ENCODE data around the gene LIPH. TPM values are rescaled to one million over a fixed set of nuclear protein-coding genes. Genes with fewer than 3 reads are reported as not detected.

LIPH gene
- total RNA-seq, 1 experiment from 2014 or later, result 0.34 TPM

GRCh38 chr3:185530856-185531255 lies 21.5 kb downstream of the LIPH start:
- Histone ChIP-seq H3K4me3 (no peak overlapping the region), H3K27ac (no peak overlapping the region), H3K27me3 (replicated peaks) (no peaks in the 10 kb centered on the region), H3K4me1 (replicated peaks) (no peaks in the 10 kb centered on the region), H3K9me3 (replicated peaks) (no peaks in the 10 kb centered on the region), H3K36me3 (no peaks in the 10 kb centered on the region)
- DNase-seq (ENCODE audit: low read depth in 1 of 2, low spot score in 2 of 2), result no peak

- no peak for DNase-seq (ENCODE audit: low read depth in 1 of 2, low spot score in 2 of 2)
Observed at GRCh38 chr3:185528532-185528931, 23.9 kb downstream of the LIPH start.

GRCh38 chr3:185527364-185527763 lies 25.0 kb downstream of the LIPH start:
- H3K36me3 ChIP-seq, result no peaks in the 10 kb centered on the region
- no peak overlapping the region for H3K4me3 ChIP-seq
- no peaks in the 10 kb centered on the region for H3K9me3 ChIP-seq (replicated peaks)
- H3K4me1 ChIP-seq (replicated peaks), result no peaks in the 10 kb centered on the region
- H3K27me3 ChIP-seq (replicated peaks), result no peaks in the 10 kb centered on the region
- DNase-seq (ENCODE audit: low read depth in 1 of 2, low spot score in 2 of 2), result no peak
- no peak overlapping the region for H3K27ac ChIP-seq

More at GRCh38 chr3:185528532-185528931, 23.9 kb downstream of the LIPH start:
- H3K4me1 ChIP-seq (replicated peaks), result no peaks in the 10 kb centered on the region
- H3K27ac ChIP-seq, result no peak overlapping the region
- H3K4me3 ChIP-seq, result no peak overlapping the region
- H3K9me3 ChIP-seq (replicated peaks), result no peaks in the 10 kb centered on the region
- H3K27me3 ChIP-seq (replicated peaks), result no peaks in the 10 kb centered on the region
- H3K36me3 ChIP-seq, result no peaks in the 10 kb centered on the region

- Histone ChIP-seq H3K36me3 (no peaks in the 10 kb centered on the region), H3K4me3 (no peak overlapping the region), H3K9me3 (replicated peaks) (no peaks in the 10 kb centered on the region), H3K27ac (no peak overlapping the region), H3K4me1 (replicated peaks) (no peaks in the 10 kb centered on the region), H3K27me3 (replicated peaks) (0 out of 2 replicates have a peak, but pooled peaks cover 2% of the 10 kb centered on the region)
- no peak for DNase-seq (ENCODE audit: low read depth in 1 of 2, low spot score in 2 of 2)
Observed at GRCh38 chr3:185526349-185526951, 25.9 kb downstream of the LIPH start.

GRCh38 chr3:185521349-185522138 lies 30.8 kb downstream of the LIPH start:
- Histone ChIP-seq H3K4me3 (no peak overlapping the region), H3K36me3 (no peaks in the 10 kb centered on the region), H3K9me3 (replicated peaks) (no peaks in the 10 kb centered on the region), H3K27ac (no peak overlapping the region), H3K27me3 (replicated peaks) (0 out of 2 replicates have a peak, but pooled peaks cover 2% of the 10 kb centered on the region), H3K4me1 (replicated peaks) (no peaks in the 10 kb centered on the region)
- no peak for DNase-seq (ENCODE audit: low read depth in 1 of 2, low spot score in 2 of 2)

GRCh38 chr3:185519021-185519420 lies 33.4 kb downstream of the LIPH start:
- Histone ChIP-seq H3K27me3 (replicated peaks) (peaks cover 2% of the 10 kb centered on the region; the same call in 1 of the 2 replicates), H3K27ac (no peak overlapping the region), H3K4me3 (no peak overlapping the region), H3K9me3 (replicated peaks) (no peaks in the 10 kb centered on the region), H3K36me3 (no peaks in the 10 kb centered on the region), H3K4me1 (replicated peaks) (no peaks in the 10 kb centered on the region)
- no peak for DNase-seq (ENCODE audit: low read depth in 1 of 2, low spot score in 2 of 2)

- DNase-seq (ENCODE audit: low read depth in 1 of 2, low spot score in 2 of 2), result no peak
- H3K27ac ChIP-seq, result no peak overlapping the region
- H3K4me1 ChIP-seq (replicated peaks), result no peaks in the 10 kb centered on the region
- H3K27me3 ChIP-seq (replicated peaks), result peaks cover 2% of the 10 kb centered on the region; the same call in 1 of the 2 replicates
- no peaks in the 10 kb centered on the region for H3K36me3 ChIP-seq
- no peaks in the 10 kb centered on the region for H3K9me3 ChIP-seq (replicated peaks)
- H3K4me3 ChIP-seq, result no peak overlapping the region
Observed at GRCh38 chr3:185517387-185518130, 34.8 kb downstream of the LIPH start.

GRCh38 chr3:185511711-185512110 lies 40.7 kb downstream of the LIPH start:
- H3K9me3 ChIP-seq (replicated peaks), result no peaks in the 10 kb centered on the region
- DNase-seq (ENCODE audit: low read depth in 1 of 2, low spot score in 2 of 2), result no peak
- no peaks in the 10 kb centered on the region for H3K4me1 ChIP-seq (replicated peaks)
- no peaks in the 10 kb centered on the region; the same call in 1 of the 2 replicates for H3K27me3 ChIP-seq (replicated peaks)
- H3K27ac ChIP-seq, result no peak overlapping the region
- H3K36me3 ChIP-seq, result no peaks in the 10 kb centered on the region
- H3K4me3 ChIP-seq, result no peak overlapping the region

- Histone ChIP-seq H3K27me3 (replicated peaks) (no peaks in the 10 kb centered on the region), H3K9me3 (replicated peaks) (no peaks in the 10 kb centered on the region), H3K4me3 (no peak overlapping the region), H3K36me3 (no peaks in the 10 kb centered on the region), H3K4me1 (replicated peaks) (no peaks in the 10 kb centered on the region), H3K27ac (no peak overlapping the region)
- no peak for DNase-seq (ENCODE audit: low read depth in 1 of 2, low spot score in 2 of 2)
Observed at GRCh38 chr3:185508335-185508991, 43.9 kb downstream of the LIPH start.

GRCh38 chr3:185507883-185508282 lies 44.5 kb downstream of the LIPH start:
- Histone ChIP-seq H3K27ac (no peak overlapping the region), H3K36me3 (no peaks in the 10 kb centered on the region), H3K4me1 (replicated peaks) (no peaks in the 10 kb centered on the region), H3K27me3 (replicated peaks) (no peaks in the 10 kb centered on the region), H3K9me3 (replicated peaks) (no peaks in the 10 kb centered on the region), H3K4me3 (no peak overlapping the region)
- DNase-seq (ENCODE audit: low read depth in 1 of 2, low spot score in 2 of 2), result no peak

GRCh38 chr3:185504636-185505035 lies 47.8 kb downstream of the LIPH start:
- no peaks in the 10 kb centered on the region for H3K36me3 ChIP-seq
- H3K27ac ChIP-seq, result no peak overlapping the region
- no peak for DNase-seq (ENCODE audit: low read depth in 1 of 2, low spot score in 2 of 2)
- H3K4me3 ChIP-seq, result no peak overlapping the region
- no peaks in the 10 kb centered on the region for H3K27me3 ChIP-seq (replicated peaks)
- H3K9me3 ChIP-seq (replicated peaks), result no peaks in the 10 kb centered on the region
- H3K4me1 ChIP-seq (replicated peaks), result no peaks in the 10 kb centered on the region

- DNase-seq (ENCODE audit: low read depth in 1 of 2, low spot score in 2 of 2), result no peak
- Histone ChIP-seq H3K27me3 (replicated peaks) (no peaks in the 10 kb centered on the region), H3K36me3 (peaks cover 3% of the 10 kb centered on the region), H3K27ac (no peak overlapping the region), H3K4me1 (replicated peaks) (0 out of 2 replicates have a peak, but pooled peaks cover 4% of the 10 kb centered on the region), H3K9me3 (replicated peaks) (no peaks in the 10 kb centered on the region), H3K4me3 (no peak overlapping the region)
Observed at GRCh38 chr3:185503521-185503920, 48.9 kb downstream of the LIPH start.

- Histone ChIP-seq H3K4me3 (no peak overlapping the region), H3K36me3 (peaks cover 3% of the 10 kb centered on the region), H3K27me3 (replicated peaks) (no peaks in the 10 kb centered on the region), H3K9me3 (replicated peaks) (no peaks in the 10 kb centered on the region), H3K4me1 (replicated peaks) (0 out of 2 replicates have a peak, but pooled peaks cover 4% of the 10 kb centered on the region), H3K27ac (no peak overlapping the region)
- DNase-seq (ENCODE audit: low read depth in 1 of 2, low spot score in 2 of 2), result no peak
Observed at GRCh38 chr3:185502987-185503386, 49.4 kb downstream of the LIPH start.
